Stimulated activated effector memory CD8-positive, alpha-beta T cell treated with anti-CD3 and anti-CD28 coated beads, Interleukin-12 subunit alpha, Interleukin-12 subunit beta, amount 100 ng/mL, for 72 hours (primary cell): ENCODE data around the gene JAML.

ENCODE experiments used
- ATAC-seq: fragments of 150-1000 bp; cut with Tn5 transposase; 2 replicates; pipeline ENCODE4 v1.10.0; 2021
- DNase-seq, 2 donors: peaks; one replicate each; pipeline ENCODE4 v3.0.0; 2021 to 2022; ENCODE audit warnings: low spot score in 2 of 2
- H3K27ac Mint-ChIP-seq: one replicate; pipeline ENCODE4 v1.8.0; 2022; ENCODE audit warnings: mild to moderate bottlenecking, mixed read lengths
- H3K36me3 Mint-ChIP-seq: one replicate; pipeline ENCODE4 v1.8.0; 2022; ENCODE audit warnings: mild to moderate bottlenecking, mixed read lengths
- H3K4me1 Mint-ChIP-seq: one replicate; pipeline ENCODE4 v1.8.0; 2022; ENCODE audit warnings: mixed read lengths
- H3K4me3 Mint-ChIP-seq: one replicate; pipeline ENCODE4 v1.8.0; 2022; ENCODE audit warnings: mild to moderate bottlenecking, mixed read lengths
- H3K9me3 Mint-ChIP-seq: one replicate; pipeline ENCODE4 v1.8.0; 2022; ENCODE audit warnings: mixed read lengths

JAML gene

GRCh38 chr11:118230088-118230487, 5.3 kb upstream of the JAML start:
- Mint-ChIP-seq H3K9me3 (no peaks in the 10 kb centered on the region), H3K4me3 (no peak overlapping the region), H3K27ac (no peak overlapping the region), H3K36me3 (no peaks in the 10 kb centered on the region), H3K4me1 (peaks cover 45% of the 10 kb centered on the region)
- ATAC-seq (no peak), DNase-seq (peak in 1 of 2 donors; percentile 51)

- DNase-seq: no peak
- ATAC-seq: no peak
- Mint-ChIP-seq H3K9me3 (no peaks in the 10 kb centered on the region), H3K36me3 (no peaks in the 10 kb centered on the region), H3K4me3 (no peak overlapping the region), H3K27ac (no peak overlapping the region), H3K4me1 (peaks cover 52% of the 10 kb centered on the region)
Measured at GRCh38 chr11:118229274-118229847, 4.5 kb upstream of the JAML start.

GRCh38 chr11:118227865-118228785, 3.3 kb upstream of the JAML start:
- no peak overlapping the region for H3K4me3 Mint-ChIP-seq
- no peak overlapping the region for H3K27ac Mint-ChIP-seq
- no peaks in the 10 kb centered on the region for H3K36me3 Mint-ChIP-seq
- peaks cover 62% of the 10 kb centered on the region for H3K4me1 Mint-ChIP-seq
- peak in 1 of 2 donors; percentile 72 for DNase-seq
- peak; percentile 46 for ATAC-seq
- H3K9me3 Mint-ChIP-seq: no peaks in the 10 kb centered on the region

- DNase-seq: peak in 1 of 2 donors; percentile 50
- peak; percentile 33 for ATAC-seq
- no peak overlapping the region for H3K27ac Mint-ChIP-seq
- H3K36me3 Mint-ChIP-seq: no peaks in the 10 kb centered on the region
- peaks cover 74% of the 10 kb centered on the region for H3K4me1 Mint-ChIP-seq
- no peak overlapping the region for H3K4me3 Mint-ChIP-seq
- H3K9me3 Mint-ChIP-seq: no peaks in the 10 kb centered on the region
Measured at GRCh38 chr11:118226781-118227180, 2.0 kb upstream of the JAML start.

- no peaks in the 10 kb centered on the region for H3K9me3 Mint-ChIP-seq
- DNase-seq (no peak), ATAC-seq (no peak)
- peaks cover 79% of the 10 kb centered on the region for H3K4me1 Mint-ChIP-seq
- H3K27ac Mint-ChIP-seq: no peak overlapping the region
- no peaks in the 10 kb centered on the region for H3K36me3 Mint-ChIP-seq
- no peak overlapping the region for H3K4me3 Mint-ChIP-seq
Measured at GRCh38 chr11:118226296-118226695, 1.5 kb upstream of the JAML start.

- peaks cover 92% of the 10 kb centered on the region for H3K4me1 Mint-ChIP-seq
- peak; percentile 33 for ATAC-seq
- H3K27ac Mint-ChIP-seq: no peak overlapping the region
- peak in 1 of 2 donors; percentile 71 for DNase-seq
- H3K36me3 Mint-ChIP-seq: peaks cover 6% of the 10 kb centered on the region
- no peak overlapping the region for H3K4me3 Mint-ChIP-seq
- no peaks in the 10 kb centered on the region for H3K9me3 Mint-ChIP-seq
Measured at GRCh38 chr11:118223992-118224391, 819 bp downstream of the JAML start.

- peaks cover 92% of the 10 kb centered on the region for H3K4me1 Mint-ChIP-seq
- no peak overlapping the region for H3K4me3 Mint-ChIP-seq
- H3K27ac Mint-ChIP-seq: no peak overlapping the region
- ATAC-seq (peak; percentile 20), DNase-seq (no peak)
- no peaks in the 10 kb centered on the region for H3K9me3 Mint-ChIP-seq
- peaks cover 6% of the 10 kb centered on the region for H3K36me3 Mint-ChIP-seq
Measured at GRCh38 chr11:118223570-118223969, 1.2 kb downstream of the JAML start.

GRCh38 chr11:118222437-118222836, 2.4 kb downstream of the JAML start:
- ATAC-seq (no peak), DNase-seq (no peak)
- H3K27ac Mint-ChIP-seq: no peak overlapping the region
- no peaks in the 10 kb centered on the region for H3K9me3 Mint-ChIP-seq
- H3K4me1 Mint-ChIP-seq: peaks cover 92% of the 10 kb centered on the region
- peaks cover 6% of the 10 kb centered on the region for H3K36me3 Mint-ChIP-seq
- H3K4me3 Mint-ChIP-seq: no peak overlapping the region

GRCh38 chr11:118221419-118221818, 3.4 kb downstream of the JAML start:
- Mint-ChIP-seq H3K4me3 (no peak overlapping the region), H3K4me1 (peaks cover 92% of the 10 kb centered on the region), H3K27ac (no peak overlapping the region), H3K9me3 (no peaks in the 10 kb centered on the region), H3K36me3 (peaks cover 6% of the 10 kb centered on the region)
- DNase-seq: peak in 1 of 2 donors; percentile 63
- ATAC-seq: no peak

GRCh38 chr11:118219732-118220131, 5.1 kb downstream of the JAML start:
- no peak for ATAC-seq
- H3K27ac Mint-ChIP-seq: no peak overlapping the region
- no peaks in the 10 kb centered on the region for H3K9me3 Mint-ChIP-seq
- peaks cover 94% of the 10 kb centered on the region for H3K4me1 Mint-ChIP-seq
- H3K36me3 Mint-ChIP-seq: peaks cover 6% of the 10 kb centered on the region
- no peak overlapping the region for H3K4me3 Mint-ChIP-seq
- DNase-seq: peak in 1 of 2 donors; percentile 54

- H3K4me1 Mint-ChIP-seq: peaks cover 95% of the 10 kb centered on the region
- ATAC-seq: no peak
- no peak overlapping the region for H3K27ac Mint-ChIP-seq
Measured at GRCh38 chr11:118219244-118219643, 5.6 kb downstream of the JAML start.

GRCh38 chr11:118217575-118217974, 7.2 kb downstream of the JAML start:
- peaks cover 97% of the 10 kb centered on the region for H3K4me1 Mint-ChIP-seq
- H3K9me3 Mint-ChIP-seq: no peaks in the 10 kb centered on the region
- ATAC-seq: peak; percentile 84
- H3K27ac Mint-ChIP-seq: no peak overlapping the region
- peaks cover 6% of the 10 kb centered on the region for H3K36me3 Mint-ChIP-seq
- no peak overlapping the region for H3K4me3 Mint-ChIP-seq
- DNase-seq: peak in 1 of 2 donors; percentile 62

More at GRCh38 chr11:118219244-118219643, 5.6 kb downstream of the JAML start:
- Mint-ChIP-seq H3K4me3 (no peak overlapping the region), H3K9me3 (no peaks in the 10 kb centered on the region), H3K36me3 (peaks cover 6% of the 10 kb centered on the region)
- DNase-seq: no peak

GRCh38 chr11:118216621-118217481, 8.0 kb downstream of the JAML start:
- H3K27ac Mint-ChIP-seq: no peak overlapping the region
- peaks cover 6% of the 10 kb centered on the region for H3K36me3 Mint-ChIP-seq
- peak; percentile 88 for ATAC-seq

GRCh38 chr11:118215765-118216164, 9.0 kb downstream of the JAML start:
- peak in 1 of 2 donors; percentile 53 for DNase-seq
- Mint-ChIP-seq H3K36me3 (peaks cover 6% of the 10 kb centered on the region), H3K9me3 (no peaks in the 10 kb centered on the region), H3K27ac (no peak overlapping the region), H3K4me3 (no peak overlapping the region), H3K4me1 (peaks cover 95% of the 10 kb centered on the region)
- ATAC-seq: no peak

More at GRCh38 chr11:118216621-118217481, 8.0 kb downstream of the JAML start:
- no peaks in the 10 kb centered on the region for H3K9me3 Mint-ChIP-seq
- DNase-seq: peak in 1 of 2 donors; percentile 81
- H3K4me3 Mint-ChIP-seq: no peak overlapping the region
- peaks cover 97% of the 10 kb centered on the region for H3K4me1 Mint-ChIP-seq

- H3K36me3 Mint-ChIP-seq: peaks cover 6% of the 10 kb centered on the region
- DNase-seq (peak in 1 of 2 donors; percentile 52), ATAC-seq (peak; percentile 35)
- no peaks in the 10 kb centered on the region for H3K9me3 Mint-ChIP-seq
- H3K27ac Mint-ChIP-seq: no peak overlapping the region
- H3K4me1 Mint-ChIP-seq: peaks cover 95% of the 10 kb centered on the region
- no peak overlapping the region for H3K4me3 Mint-ChIP-seq
Measured at GRCh38 chr11:118215262-118215661, 9.5 kb downstream of the JAML start.
